ENCODE results near the gene CADPS2.

Gene CADPS2

DNA sequence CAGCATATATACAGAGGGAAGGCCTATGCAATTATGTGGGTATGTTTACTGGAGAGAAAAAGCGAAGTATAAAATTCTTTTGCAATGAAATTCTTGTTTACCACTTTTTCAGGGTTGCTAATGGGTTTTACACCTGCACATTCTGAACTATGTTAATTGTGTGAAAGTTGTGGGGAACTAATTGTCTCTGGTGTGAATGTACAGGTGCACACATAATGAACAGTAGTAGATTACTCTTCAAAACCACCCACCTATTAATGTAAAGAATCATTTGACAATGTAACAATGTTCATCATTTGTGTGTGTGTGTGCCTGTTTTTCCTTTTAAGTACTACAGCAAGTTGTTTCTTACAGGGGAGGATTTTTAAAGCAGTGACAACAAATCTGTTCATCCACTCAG is 501.7 kb downstream of the CADPS2 start:
- DNase-seq (ENCODE audit: low spot score in 2 of 2) (no peak), ATAC-seq (ENCODE audit: low read depth) (no peak)
- H3K4me1 Mint-ChIP-seq: no peaks in the 10 kb centered on the region
- no peaks in the 10 kb centered on the region for H3K36me3 Mint-ChIP-seq
- H3K4me3 Mint-ChIP-seq: no peak overlapping the region
- no peak overlapping the region for H3K27ac Mint-ChIP-seq
- H3K27me3 Mint-ChIP-seq: no peaks in the 10 kb centered on the region
- peaks cover 1% of the 10 kb centered on the region for H3K9me3 Mint-ChIP-seq

DNA sequence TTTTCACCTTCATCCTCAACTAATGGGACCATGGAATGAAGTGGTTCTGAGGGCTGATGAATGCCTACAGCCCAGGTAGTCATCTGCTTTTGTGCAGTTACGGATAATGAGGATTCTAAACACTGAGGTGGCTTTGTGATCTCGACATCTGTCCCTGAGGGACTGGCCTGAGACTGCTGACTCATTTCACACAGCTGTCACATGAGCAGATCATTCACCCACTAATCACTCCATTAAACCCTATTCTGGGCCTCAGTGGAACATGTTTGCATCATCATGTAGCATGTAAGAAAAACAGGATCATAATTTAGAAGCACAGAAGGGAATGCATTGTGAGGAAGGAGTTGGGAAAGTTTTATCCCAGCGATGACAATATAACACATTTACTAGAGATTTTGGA is 502.3 kb downstream of the CADPS2 start:
- Mint-ChIP-seq H3K9me3 (peaks cover 1% of the 10 kb centered on the region), H3K36me3 (no peaks in the 10 kb centered on the region), H3K27ac (no peak overlapping the region), H3K4me1 (no peaks in the 10 kb centered on the region), H3K4me3 (no peak overlapping the region), H3K27me3 (no peaks in the 10 kb centered on the region)
- ATAC-seq (ENCODE audit: low read depth): no peak
- no peak for DNase-seq (ENCODE audit: low spot score in 2 of 2)

DNA sequence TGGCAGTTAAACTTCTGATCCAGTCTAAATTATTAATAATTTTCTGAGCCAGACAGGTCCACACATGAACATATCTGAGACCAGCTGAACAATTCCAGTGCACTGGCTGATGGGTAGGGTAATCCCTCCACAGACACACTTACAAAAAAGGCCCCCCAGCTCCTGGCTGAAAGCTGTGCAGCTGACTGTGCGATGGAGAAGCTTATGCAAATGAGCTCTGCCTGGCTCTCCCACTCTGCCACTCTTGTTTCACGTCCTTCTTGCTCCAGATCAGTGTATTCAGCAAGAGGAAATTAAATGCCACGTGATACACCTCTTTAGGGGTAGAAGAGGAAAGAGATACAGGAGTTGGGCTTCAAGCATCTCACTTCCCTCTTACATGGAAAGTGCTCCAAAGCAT is 505.3 kb downstream of the CADPS2 start:
- ATAC-seq (ENCODE audit: low read depth) (no peak), DNase-seq (ENCODE audit: low spot score in 2 of 2) (no peak)
- no peaks in the 10 kb centered on the region for H3K27me3 Mint-ChIP-seq
- no peak overlapping the region for H3K27ac Mint-ChIP-seq
- H3K4me3 Mint-ChIP-seq: no peak overlapping the region
- no peaks in the 10 kb centered on the region for H3K4me1 Mint-ChIP-seq
- H3K36me3 Mint-ChIP-seq: no peaks in the 10 kb centered on the region
- peaks cover 1% of the 10 kb centered on the region for H3K9me3 Mint-ChIP-seq

DNA sequence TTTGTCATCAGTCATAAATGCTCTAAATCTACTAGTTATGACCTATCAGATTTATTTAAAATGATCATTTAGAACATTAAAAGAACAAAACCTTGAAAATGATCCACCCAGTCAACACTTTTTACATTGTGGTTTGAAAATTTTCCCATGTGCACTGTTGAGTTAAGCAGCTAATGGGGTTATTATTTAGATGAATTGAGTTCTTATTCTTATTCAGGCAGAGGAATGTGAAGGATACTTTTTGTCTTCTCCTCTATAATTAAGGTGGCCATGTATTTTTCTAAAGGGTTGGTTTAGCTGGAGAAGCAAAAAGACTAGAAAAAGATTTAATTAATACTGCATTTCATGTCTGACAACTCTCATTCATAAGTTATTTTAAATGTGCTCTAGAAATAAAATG is 506.8 kb downstream of the CADPS2 start:
- DNase-seq (ENCODE audit: low spot score in 2 of 2) (no peak), ATAC-seq (ENCODE audit: low read depth) (no peak)
- Mint-ChIP-seq H3K27ac (no peak overlapping the region), H3K9me3 (peaks cover 1% of the 10 kb centered on the region), H3K36me3 (no peaks in the 10 kb centered on the region), H3K4me1 (no peaks in the 10 kb centered on the region), H3K27me3 (no peaks in the 10 kb centered on the region), H3K4me3 (no peak overlapping the region)

DNA sequence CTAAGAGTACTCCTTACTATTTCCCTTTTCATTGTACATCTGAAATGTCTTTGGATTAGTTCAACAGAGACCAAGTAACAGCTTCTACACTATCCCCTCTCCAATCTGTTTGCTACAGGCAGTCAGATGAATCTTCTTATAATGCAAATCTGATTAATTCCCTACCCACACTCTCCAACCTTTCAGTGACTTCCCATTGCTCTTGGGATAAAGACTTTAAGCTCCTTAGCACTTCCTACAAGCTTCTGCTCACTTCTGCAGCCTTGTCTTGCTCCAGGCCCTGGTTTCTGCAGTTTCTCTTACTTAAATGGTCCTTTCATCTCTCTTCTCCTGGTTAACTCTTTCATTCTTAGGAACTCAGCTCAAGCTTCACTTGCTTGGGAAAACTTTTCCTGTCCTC is 516.5 kb downstream of the CADPS2 start:
- no peak overlapping the region for H3K27ac Mint-ChIP-seq
- no peak for ATAC-seq (ENCODE audit: low read depth)
- H3K27me3 Mint-ChIP-seq: no peaks in the 10 kb centered on the region
- H3K36me3 Mint-ChIP-seq: no peaks in the 10 kb centered on the region
- DNase-seq (ENCODE audit: low spot score in 2 of 2): no peak
- H3K4me1 Mint-ChIP-seq: no peaks in the 10 kb centered on the region
- H3K9me3 Mint-ChIP-seq: peaks cover under 1% of the 10 kb centered on the region
- no peak overlapping the region for H3K4me3 Mint-ChIP-seq

DNA sequence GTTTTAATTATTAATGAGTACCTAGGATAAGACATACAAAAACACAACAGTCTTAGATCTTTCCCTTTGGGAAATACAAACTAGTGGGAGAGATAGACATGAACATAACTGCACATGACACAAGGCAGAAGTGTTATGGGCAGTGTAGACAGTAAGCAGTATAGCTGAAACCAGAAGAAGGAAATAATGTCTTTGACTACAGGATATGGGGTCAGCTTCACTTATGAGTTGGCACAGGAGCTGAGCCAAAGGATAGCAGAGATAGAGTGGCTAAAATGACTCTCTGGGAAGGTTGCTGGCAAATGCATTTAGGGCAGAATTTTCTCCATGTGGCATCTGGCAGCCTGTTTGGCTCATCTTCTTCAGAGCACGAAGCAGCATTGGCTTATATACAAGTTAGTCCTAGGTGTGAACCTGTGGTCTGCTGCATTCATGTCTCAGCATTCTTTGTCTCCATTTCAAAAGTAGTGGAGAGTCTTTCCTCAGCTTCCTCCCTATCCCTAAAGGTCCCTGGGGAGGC is 521.4 kb downstream of the CADPS2 start:
- no peak for ATAC-seq (ENCODE audit: low read depth)
- no peaks in the 10 kb centered on the region for H3K27me3 Mint-ChIP-seq
- no peaks in the 10 kb centered on the region for H3K4me1 Mint-ChIP-seq
- no peak overlapping the region for H3K27ac Mint-ChIP-seq
- no peak overlapping the region for H3K4me3 Mint-ChIP-seq
- no peak for DNase-seq (ENCODE audit: low spot score in 2 of 2)
- H3K9me3 Mint-ChIP-seq: peaks cover 1% of the 10 kb centered on the region
- H3K36me3 Mint-ChIP-seq: no peaks in the 10 kb centered on the region

DNA sequence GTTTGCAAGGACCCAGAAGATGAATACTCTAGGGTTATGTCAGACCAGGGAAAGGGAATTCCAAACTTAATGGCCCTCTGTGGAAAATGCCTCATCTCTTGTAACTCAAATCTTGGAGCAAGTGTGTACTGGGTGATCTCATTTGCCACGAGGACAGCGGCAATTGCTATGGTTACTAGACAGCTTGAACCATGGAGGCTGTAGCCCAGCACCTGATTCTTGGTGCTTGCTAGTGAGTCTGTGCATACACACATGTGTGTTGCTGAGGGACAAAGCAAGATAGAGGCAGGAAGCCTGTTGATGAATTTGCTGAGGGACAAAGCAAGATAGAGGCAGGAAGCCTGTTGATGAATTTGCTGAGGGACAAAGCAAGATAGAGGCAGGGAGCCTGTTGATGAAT is 523.1 kb downstream of the CADPS2 start:
- peaks cover 1% of the 10 kb centered on the region for H3K9me3 Mint-ChIP-seq

DNA sequence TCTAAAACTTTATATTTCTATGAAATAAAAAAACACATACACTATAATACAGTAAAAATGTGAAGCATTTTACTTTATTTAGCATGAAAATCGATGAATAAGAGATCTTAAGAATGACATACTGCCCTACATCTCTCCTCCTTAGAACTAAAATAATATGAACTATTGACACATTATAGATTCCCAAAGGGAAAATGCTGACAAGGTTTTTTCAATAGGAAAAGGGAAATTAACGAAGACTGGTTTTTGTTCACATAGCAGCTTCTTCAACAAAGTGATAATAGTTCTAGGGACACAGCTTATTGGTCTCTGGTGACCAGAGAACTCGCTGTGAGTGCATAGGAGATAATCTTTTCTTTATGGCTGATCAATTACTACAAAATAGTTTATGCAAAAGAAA is 523.8 kb downstream of the CADPS2 start:
- Mint-ChIP-seq H3K36me3 (no peaks in the 10 kb centered on the region), H3K4me1 (no peaks in the 10 kb centered on the region), H3K9me3 (peaks cover 3% of the 10 kb centered on the region), H3K27ac (no peak overlapping the region), H3K4me3 (no peak overlapping the region), H3K27me3 (no peaks in the 10 kb centered on the region)
- no peak for ATAC-seq (ENCODE audit: low read depth)
- DNase-seq (ENCODE audit: low spot score in 2 of 2): no peak

More for the DNA sequence above, 523.1 kb downstream of the CADPS2 start:
- DNase-seq (ENCODE audit: low spot score in 2 of 2) (no peak), ATAC-seq (ENCODE audit: low read depth) (no peak)
- no peak overlapping the region for H3K4me3 Mint-ChIP-seq
- no peaks in the 10 kb centered on the region for H3K27me3 Mint-ChIP-seq
- no peaks in the 10 kb centered on the region for H3K4me1 Mint-ChIP-seq
- no peak overlapping the region for H3K27ac Mint-ChIP-seq
- no peaks in the 10 kb centered on the region for H3K36me3 Mint-ChIP-seq

DNA sequence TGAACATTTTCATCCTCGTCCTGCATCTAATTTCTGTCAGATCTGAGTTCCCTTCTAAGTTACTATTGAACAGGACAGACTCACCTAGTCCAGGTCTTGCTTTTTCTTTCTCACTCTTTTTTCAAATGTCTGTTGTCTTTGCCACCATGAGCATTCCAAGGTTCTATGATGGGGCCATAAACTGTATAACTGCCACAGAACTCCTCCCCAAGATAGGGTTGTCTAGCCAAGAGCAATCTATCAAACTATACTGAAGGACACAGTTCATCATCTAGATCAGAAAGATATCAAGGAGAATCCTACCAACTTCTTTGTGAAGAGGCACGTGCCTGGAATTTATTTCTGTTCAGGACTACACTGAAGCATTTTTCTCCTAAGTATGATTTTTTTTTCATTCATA is 531.6 kb downstream of the CADPS2 start:
- H3K36me3 Mint-ChIP-seq: no peaks in the 10 kb centered on the region
- no peak overlapping the region for H3K27ac Mint-ChIP-seq
- no peak for DNase-seq (ENCODE audit: low spot score in 2 of 2)
- peaks cover 1% of the 10 kb centered on the region for H3K27me3 Mint-ChIP-seq
- no peaks in the 10 kb centered on the region for H3K4me1 Mint-ChIP-seq
- no peak overlapping the region for H3K4me3 Mint-ChIP-seq
- no peak for ATAC-seq (ENCODE audit: low read depth)
- H3K9me3 Mint-ChIP-seq: peaks cover 2% of the 10 kb centered on the region

DNA sequence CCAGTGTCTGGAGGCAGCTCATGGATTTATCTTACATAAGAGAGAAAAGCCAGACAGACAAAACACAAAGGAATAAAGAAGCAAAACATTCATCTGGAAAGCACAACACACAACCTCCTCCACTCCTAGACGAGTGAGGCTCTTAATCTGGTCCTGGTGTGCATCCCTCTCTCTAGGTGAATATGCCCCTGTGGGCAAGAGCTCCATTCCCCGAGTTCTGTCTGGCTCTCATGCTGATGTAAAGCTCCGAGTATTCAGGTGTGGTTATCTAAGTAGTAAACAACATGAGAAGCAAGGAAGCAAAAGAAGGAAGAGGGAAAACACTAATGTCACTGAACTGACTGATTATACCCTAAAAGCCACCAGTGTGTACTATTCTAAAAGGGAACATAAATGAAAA is 533.8 kb downstream of the CADPS2 start:
- Mint-ChIP-seq H3K4me3 (no peak overlapping the region), H3K9me3 (peaks cover under 1% of the 10 kb centered on the region), H3K36me3 (no peaks in the 10 kb centered on the region), H3K27ac (no peak overlapping the region), H3K4me1 (no peaks in the 10 kb centered on the region), H3K27me3 (peaks cover 1% of the 10 kb centered on the region)
- ATAC-seq (ENCODE audit: low read depth): no peak
- DNase-seq (ENCODE audit: low spot score in 2 of 2): no peak

DNA sequence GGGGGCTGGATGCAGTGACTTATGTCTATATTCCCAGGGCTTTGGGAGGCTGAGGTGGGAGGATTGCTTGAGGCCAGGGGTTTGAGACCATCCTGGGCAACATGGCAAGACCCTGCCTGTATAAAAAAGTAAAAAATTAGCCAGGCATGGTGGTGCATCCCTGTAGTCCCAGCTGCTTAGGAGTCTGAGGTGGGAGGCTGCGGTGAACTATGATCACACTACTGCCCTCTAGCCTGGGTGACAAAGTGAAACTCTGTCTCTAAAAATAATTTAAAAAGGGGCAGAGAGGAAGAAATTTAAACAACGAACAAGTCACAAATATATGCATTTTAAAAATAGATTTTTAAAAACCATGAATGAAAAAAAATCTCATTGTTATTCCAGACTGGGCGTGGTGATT is 535.6 kb downstream of the CADPS2 start:
- no peak for ATAC-seq (ENCODE audit: low read depth)
- Mint-ChIP-seq H3K4me3 (no peak overlapping the region), H3K27ac (no peak overlapping the region), H3K36me3 (no peaks in the 10 kb centered on the region), H3K27me3 (no peaks in the 10 kb centered on the region), H3K4me1 (no peaks in the 10 kb centered on the region), H3K9me3 (no peaks in the 10 kb centered on the region)
- DNase-seq (ENCODE audit: low spot score in 2 of 2): no peak

DNA sequence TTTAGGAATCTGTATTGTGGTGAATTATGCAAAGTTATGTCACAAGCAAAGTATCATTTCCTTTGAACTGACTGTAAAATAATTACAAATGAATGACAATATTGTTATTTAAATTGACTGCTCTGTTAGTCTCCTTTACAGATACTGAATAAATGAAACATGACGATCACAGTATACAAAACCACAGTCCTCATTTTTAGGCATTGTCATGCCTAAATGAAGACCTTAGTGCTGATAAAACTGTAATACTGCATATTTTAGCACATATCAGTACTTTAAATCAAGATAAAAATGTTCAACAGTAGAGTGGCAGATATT is 542.0 kb downstream of the CADPS2 start:
- H3K36me3 Mint-ChIP-seq: no peaks in the 10 kb centered on the region
- no peak overlapping the region for H3K4me3 Mint-ChIP-seq
- ATAC-seq (ENCODE audit: low read depth) (no peak), DNase-seq (ENCODE audit: low spot score in 2 of 2) (no peak)
- H3K4me1 Mint-ChIP-seq: no peaks in the 10 kb centered on the region
- H3K27ac Mint-ChIP-seq: no peak overlapping the region
- no peaks in the 10 kb centered on the region for H3K9me3 Mint-ChIP-seq
- H3K27me3 Mint-ChIP-seq: no peaks in the 10 kb centered on the region

DNA sequence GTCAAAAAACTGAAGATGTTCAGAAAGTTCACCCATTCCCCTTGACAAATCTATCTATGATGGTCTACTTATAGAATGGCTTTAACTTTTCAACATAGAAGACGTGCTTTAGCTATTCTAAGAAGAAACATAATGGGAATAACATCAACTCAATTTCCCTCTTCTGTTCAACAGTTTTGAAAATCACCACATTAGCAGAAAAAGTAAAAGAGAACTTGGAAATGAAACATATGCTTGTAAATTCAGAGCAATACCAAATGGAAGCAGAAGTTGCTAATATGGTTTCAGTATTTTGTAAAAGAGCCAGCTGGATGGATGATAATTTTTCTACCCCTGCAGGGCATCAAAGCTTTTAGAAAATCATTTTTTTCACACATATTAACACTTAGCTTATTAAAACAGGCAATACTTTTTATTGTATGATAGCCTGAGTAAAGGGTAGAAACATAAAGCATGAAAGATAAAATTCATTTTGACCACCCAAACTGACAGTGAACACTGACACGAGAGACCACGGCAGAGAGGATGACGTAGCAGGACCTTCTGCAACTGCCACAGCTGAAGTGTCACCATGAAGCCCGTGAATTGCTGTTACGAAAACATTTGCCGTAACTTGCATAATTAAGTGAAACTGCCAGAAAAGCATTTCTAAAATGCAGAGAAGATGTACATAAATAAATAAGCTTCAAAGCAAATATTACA is 542.5 kb downstream of the CADPS2 start:
- H3K4me1 Mint-ChIP-seq: no peaks in the 10 kb centered on the region
- H3K9me3 Mint-ChIP-seq: no peaks in the 10 kb centered on the region
- no peaks in the 10 kb centered on the region for H3K27me3 Mint-ChIP-seq
- ATAC-seq (ENCODE audit: low read depth): no peak
- H3K36me3 Mint-ChIP-seq: no peaks in the 10 kb centered on the region
- H3K4me3 Mint-ChIP-seq: no peak overlapping the region
- DNase-seq (ENCODE audit: low spot score in 2 of 2): no peak
- no peak overlapping the region for H3K27ac Mint-ChIP-seq

DNA sequence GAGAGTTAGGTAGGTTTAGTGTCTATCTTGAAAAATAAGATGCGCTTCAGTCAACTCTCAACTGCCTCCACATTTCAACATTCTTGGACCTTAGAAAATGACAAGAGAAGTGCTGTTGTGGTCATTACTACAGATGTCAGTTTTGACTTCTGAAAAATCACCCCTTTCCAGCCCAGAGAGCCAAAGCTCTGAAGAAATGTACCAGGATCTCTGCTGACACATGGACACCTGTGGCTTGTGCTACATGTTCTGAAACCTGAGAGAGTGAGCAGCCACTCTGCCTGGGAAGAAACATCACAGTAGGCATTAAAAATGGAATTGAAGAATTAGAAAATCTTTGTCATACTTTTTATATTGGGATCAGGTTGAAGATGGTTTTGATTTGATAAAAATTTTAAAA is 545.8 kb downstream of the CADPS2 start:
- DNase-seq (ENCODE audit: low spot score in 2 of 2) (no peak), ATAC-seq (ENCODE audit: low read depth) (no peak)
- no peak overlapping the region for H3K4me3 Mint-ChIP-seq
- no peaks in the 10 kb centered on the region for H3K36me3 Mint-ChIP-seq
- H3K4me1 Mint-ChIP-seq: no peaks in the 10 kb centered on the region
- H3K9me3 Mint-ChIP-seq: no peaks in the 10 kb centered on the region
- no peaks in the 10 kb centered on the region for H3K27me3 Mint-ChIP-seq
- no peak overlapping the region for H3K27ac Mint-ChIP-seq

DNA sequence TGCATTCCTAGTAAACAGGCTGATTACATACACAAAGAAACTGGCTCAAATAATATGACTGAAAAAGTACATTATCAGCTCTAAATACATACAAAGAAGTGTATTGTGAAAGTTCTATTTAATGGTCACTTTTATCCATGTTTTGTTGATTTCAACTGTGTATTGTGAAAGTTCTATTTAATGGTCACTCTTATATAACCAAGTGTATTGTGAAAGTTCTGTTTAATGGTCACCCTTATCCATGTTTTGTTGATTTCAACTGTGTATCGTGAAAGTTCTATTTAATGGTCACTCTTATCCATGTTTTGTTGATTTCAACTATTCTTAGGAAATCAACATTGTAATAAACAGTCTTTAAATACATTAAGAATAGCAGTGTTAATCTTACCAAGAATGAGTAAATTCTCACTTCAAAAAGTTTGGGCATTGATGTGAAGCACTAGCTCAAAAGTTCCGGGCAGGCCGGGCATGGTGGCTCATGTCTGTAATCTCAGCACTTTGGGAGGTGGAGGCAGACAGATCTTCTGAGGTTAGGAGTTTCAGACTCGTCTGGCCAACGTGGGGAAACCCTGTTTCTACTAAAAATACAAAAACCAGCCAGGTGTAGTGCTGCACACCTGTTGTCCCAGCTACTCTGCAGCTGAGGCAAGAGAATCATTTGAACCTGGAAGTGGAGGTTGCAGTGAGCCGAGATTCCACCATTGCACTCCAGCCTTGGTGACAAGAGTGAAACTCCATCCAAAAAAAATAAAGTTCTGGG is 546.9 kb downstream of the CADPS2 start:
- no peak overlapping the region for H3K27ac Mint-ChIP-seq
- H3K9me3 Mint-ChIP-seq: no peaks in the 10 kb centered on the region
- no peak overlapping the region for H3K4me3 Mint-ChIP-seq
- ATAC-seq (ENCODE audit: low read depth) (no peak), DNase-seq (ENCODE audit: low spot score in 2 of 2) (no peak)
- H3K4me1 Mint-ChIP-seq: no peaks in the 10 kb centered on the region
- no peaks in the 10 kb centered on the region for H3K36me3 Mint-ChIP-seq
- H3K27me3 Mint-ChIP-seq: no peaks in the 10 kb centered on the region
